ENCODE data around the gene CACYBP.

- TF ChIP-seq POLR2AphosphoS5 (IDR thresholded peaks at IDR 0.05; ENCODE audit: low read depth, low read length) (no peak), POLR2A (IDR thresholded peaks at IDR 0.05; ENCODE audit: low read depth, low read length) (no peak), TAF1 (IDR thresholded peaks at IDR 0.05; ENCODE audit: borderline replicate concordance, low read depth, low read length) (no peak)
These were observed 24.0 kb upstream of the CACYBP start for GRCh38 chr1:174975764-174976163.
